Measurements from ENCODE around the gene SLC40A1. TPM values are rescaled to one million over a fixed set of nuclear protein-coding genes. Genes with fewer than 3 reads are reported as not detected.
A peak's percentile ranks its signal among the peaks of the same experiment; 100 is the strongest.

Gene SLC40A1
- total and polyA plus RNA-seq, 2 donors from 2014 or later, result 45.8 to 78.4 TPM

DNA sequence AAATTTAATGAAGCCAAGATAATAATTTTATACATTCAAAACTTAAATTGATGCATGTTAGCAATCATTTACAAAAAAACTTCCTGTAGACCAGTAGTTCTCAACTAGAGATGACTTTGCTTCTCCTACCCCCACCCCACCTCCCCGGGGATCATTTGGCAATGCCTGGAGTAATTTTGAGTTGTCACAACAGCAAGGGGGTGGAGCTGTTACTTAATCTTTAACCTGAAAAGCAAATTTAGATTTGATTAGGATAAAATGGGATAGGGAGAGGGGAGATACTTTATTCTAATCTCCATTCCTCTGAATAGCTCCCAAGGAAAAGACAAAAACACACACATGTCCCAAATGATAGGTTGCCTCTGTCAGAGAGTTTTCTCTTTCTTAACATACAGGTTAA lies 4.2 kb downstream of the SLC40A1 start:
- H3K9ac ChIP-seq (ENCODE audit: low read length in 3 of 3), result no peak overlapping the region
- H3K4me1 ChIP-seq (ENCODE audit: control insufficient read depth in 2 of 3, insufficient read depth in 2 of 3, low read depth in 1 of 3, low read length in 3 of 3), result peaks cover 0 to 42% (median 32%) of the 10 kb centered on the region in 3 donors
- TF ChIP-seq, protein P1, sequence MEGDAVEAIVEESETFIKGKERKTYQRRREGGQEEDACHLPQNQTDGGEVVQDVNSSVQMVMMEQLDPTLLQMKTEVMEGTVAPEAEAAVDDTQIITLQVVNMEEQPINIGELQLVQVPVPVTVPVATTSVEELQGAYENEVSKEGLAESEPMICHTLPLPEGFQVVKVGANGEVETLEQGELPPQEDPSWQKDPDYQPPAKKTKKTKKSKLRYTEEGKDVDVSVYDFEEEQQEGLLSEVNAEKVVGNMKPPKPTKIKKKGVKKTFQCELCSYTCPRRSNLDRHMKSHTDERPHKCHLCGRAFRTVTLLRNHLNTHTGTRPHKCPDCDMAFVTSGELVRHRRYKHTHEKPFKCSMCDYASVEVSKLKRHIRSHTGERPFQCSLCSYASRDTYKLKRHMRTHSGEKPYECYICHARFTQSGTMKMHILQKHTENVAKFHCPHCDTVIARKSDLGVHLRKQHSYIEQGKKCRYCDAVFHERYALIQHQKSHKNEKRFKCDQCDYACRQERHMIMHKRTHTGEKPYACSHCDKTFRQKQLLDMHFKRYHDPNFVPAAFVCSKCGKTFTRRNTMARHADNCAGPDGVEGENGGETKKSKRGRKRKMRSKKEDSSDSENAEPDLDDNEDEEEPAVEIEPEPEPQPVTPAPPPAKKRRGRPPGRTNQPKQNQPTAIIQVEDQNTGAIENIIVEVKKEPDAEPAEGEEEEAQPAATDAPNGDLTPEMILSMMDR (IDR thresholded peaks at IDR 0.05; ENCODE audit: borderline replicate concordance, extremely low read depth, insufficient read depth), result no peak
- no peaks in the 10 kb centered on the region for H3K27me3 ChIP-seq (ENCODE audit: control insufficient read depth, insufficient read depth, low read length)
- peaks cover 0 to 23% (median 0%) of the 10 kb centered on the region in 3 donors for H3K36me3 ChIP-seq (ENCODE audit: control insufficient read depth in 2 of 3, insufficient read depth in 3 of 3, low read length in 3 of 3)
- peak overlapping the region in 1 of 2 donors; percentile 40 for H3K27ac ChIP-seq (ENCODE audit: low read depth in 2 of 2, low read length in 2 of 2)
- no peaks in the 10 kb centered on the region for H3K9me3 ChIP-seq (ENCODE audit: control insufficient read depth in 2 of 3, insufficient read depth in 1 of 3, low read length in 3 of 3)
- no peak for FAIRE-seq
- no peak for DNase-seq
- peak overlapping the region in 1 of 3 donors; percentile 46 for H3K4me3 ChIP-seq (ENCODE audit: low read length in 3 of 3)
- intact Hi-C loops (cut with DNase I), result no loop called here

DNA sequence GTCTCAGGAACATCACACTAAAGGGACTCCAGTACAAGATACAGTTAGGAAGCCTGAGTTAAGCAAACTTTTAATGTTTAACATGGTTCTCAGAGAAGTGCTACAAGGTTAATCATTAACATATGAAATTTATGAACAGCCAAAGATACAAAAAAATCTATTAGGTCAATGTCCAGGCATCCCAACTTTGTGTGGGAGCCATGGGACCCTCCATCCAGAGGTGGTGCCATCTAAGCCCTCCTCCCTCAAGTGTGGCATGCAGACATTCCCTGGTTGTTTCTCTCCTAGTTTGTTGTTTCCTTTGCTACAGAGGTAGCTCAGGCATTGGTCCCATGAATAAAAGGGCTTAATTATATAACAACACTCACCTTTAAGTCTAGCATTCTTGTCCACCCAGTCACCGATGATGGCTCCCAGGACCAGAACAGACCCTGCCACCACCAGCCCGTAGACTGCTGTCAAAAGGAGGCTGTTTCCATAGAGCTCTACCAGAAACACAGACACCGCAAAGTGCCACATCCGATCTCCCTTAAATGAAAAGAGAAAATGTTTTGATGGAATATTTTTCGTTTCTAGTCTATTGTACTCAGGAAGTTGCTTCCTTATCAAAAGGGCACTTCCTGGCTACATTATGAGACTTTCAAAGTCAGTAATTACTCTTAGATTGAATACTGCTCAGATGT lies 5.7 kb downstream of the SLC40A1 start:
- DNase-seq, result peak; percentile 17 to 64 (median 54)
- peak overlapping the region in 2 of 3 donors; percentile 4 to 12 for H3K4me3 ChIP-seq (ENCODE audit: low read length in 3 of 3)
- TF ChIP-seq, protein P1 (IDR thresholded peaks at IDR 0.05; ENCODE audit: borderline replicate concordance, extremely low read depth, insufficient read depth), result no peak
- H3K9me3 ChIP-seq (ENCODE audit: control insufficient read depth in 2 of 3, insufficient read depth in 1 of 3, low read length in 3 of 3), result no peaks in the 10 kb centered on the region
- H3K9ac ChIP-seq (ENCODE audit: low read length in 3 of 3), result no peak overlapping the region
- intact Hi-C loops (cut with DNase I), result no loop called here
- peaks cover 0 to 23% (median 4%) of the 10 kb centered on the region in 3 donors for H3K36me3 ChIP-seq (ENCODE audit: control insufficient read depth in 2 of 3, insufficient read depth in 3 of 3, low read length in 3 of 3)
- H3K4me1 ChIP-seq (ENCODE audit: control insufficient read depth in 2 of 3, insufficient read depth in 2 of 3, low read depth in 1 of 3, low read length in 3 of 3), result peaks cover 0 to 42% (median 33%) of the 10 kb centered on the region in 3 donors
- FAIRE-seq, result peak; percentile 77
- no peaks in the 10 kb centered on the region for H3K27me3 ChIP-seq (ENCODE audit: control insufficient read depth, insufficient read depth, low read length)
- H3K27ac ChIP-seq (ENCODE audit: low read depth in 2 of 2, low read length in 2 of 2), result peak overlapping the region; percentile 60 to 86

DNA sequence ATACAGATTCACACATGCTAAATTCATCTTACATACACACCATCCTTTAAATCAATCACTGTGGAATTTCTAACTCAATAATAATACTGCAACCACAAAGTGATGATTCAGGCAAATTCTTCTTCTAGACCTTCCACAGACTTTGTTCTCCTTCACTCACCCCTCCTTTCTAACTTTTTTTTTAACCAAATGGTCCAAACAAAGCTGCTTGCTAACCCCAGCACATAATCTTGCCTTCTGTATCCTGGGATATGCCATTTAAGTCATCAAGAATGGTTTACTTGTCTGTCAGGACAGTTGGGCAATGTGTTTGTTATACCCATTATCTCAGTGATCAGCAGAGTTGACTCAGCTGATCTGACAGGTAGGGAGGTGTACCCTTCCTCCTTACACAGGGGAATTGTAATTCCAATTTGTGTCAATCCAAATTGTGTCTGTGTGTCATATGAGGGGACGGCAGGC lies 10.0 kb downstream of the SLC40A1 start:
- Histone ChIP-seq H3K9ac (ENCODE audit: low read length in 3 of 3) (no peak overlapping the region), H3K4me1 (ENCODE audit: control insufficient read depth in 2 of 3, insufficient read depth in 2 of 3, low read depth in 1 of 3, low read length in 3 of 3) (peaks cover 0 to 31% (median 29%) of the 10 kb centered on the region in 3 donors), H3K4me3 (ENCODE audit: low read length in 3 of 3) (no peak overlapping the region), H3K27ac (ENCODE audit: low read depth in 2 of 2, low read length in 2 of 2) (no peak overlapping the region), H3K9me3 (ENCODE audit: control insufficient read depth in 2 of 3, insufficient read depth in 1 of 3, low read length in 3 of 3) (no peaks in the 10 kb centered on the region), H3K27me3 (ENCODE audit: control insufficient read depth, insufficient read depth, low read length) (no peaks in the 10 kb centered on the region), H3K36me3 (ENCODE audit: control insufficient read depth in 2 of 3, insufficient read depth in 3 of 3, low read length in 3 of 3) (peaks cover 9 to 32% (median 14%) of the 10 kb centered on the region in 3 donors)
- TF ChIP-seq, protein P1 (IDR thresholded peaks at IDR 0.05; ENCODE audit: borderline replicate concordance, extremely low read depth, insufficient read depth), result no peak
- intact Hi-C loops (cut with DNase I), result no loop called here
- FAIRE-seq (no peak), DNase-seq (no peak)

Measured in kidney (tissue), 14 donors.